Tibial nerve (tissue), 4 donors: ENCODE measurements around the gene SYT9. TPM values are rescaled to one million over a fixed set of nuclear protein-coding genes. Genes with fewer than 3 reads are reported as not detected.

Experiments
- DNase-seq, 2 donors: peaks; one replicate each; pipeline ENCODE4 v3.0.0-alpha.2; 2019; ENCODE audit warnings: low spot score in 2 of 2
- H3K27ac ChIP-seq, 4 donors: fragments of 200-600 bp; sonication (generic) in 3 of 4; one replicate each; pipeline ENCODE4 v1.5.1; 2017 to 2019; ENCODE audit warnings: mild to moderate bottlenecking in 1 of 4
- H3K27me3 ChIP-seq, 2 donors: fragments of 200-600 bp; sonication (generic) in 1 of 2; one replicate each; pipeline versions ENCODE4 v1.5.1 to v1.6.0; 2017 to 2019
- H3K36me3 ChIP-seq, 3 donors: fragments of 200-600 bp; sonication (generic); one replicate each; pipeline ENCODE4 v1.5.1; 2018 to 2019
- H3K4me1 ChIP-seq, 4 donors: fragments of 200-600 bp; sonication (generic) in 3 of 4; one replicate each; pipeline ENCODE4 v1.5.1; 2017 to 2019
- H3K4me3 ChIP-seq, 4 donors: fragments of 200-600 bp; sonication (generic) in 3 of 4; one replicate each; pipeline ENCODE4 v1.5.1; 2017 to 2019; ENCODE audit warnings: mild to moderate bottlenecking in 1 of 4, moderate library complexity in 1 of 4
- H3K9me3 ChIP-seq, 4 donors: fragments of 200-600 bp; sonication (generic) in 3 of 4; one replicate each; pipeline ENCODE4 v1.5.1; 2017 to 2019
- EP300 ChIP-seq, 2 donors: sonication (generic); formaldehyde crosslinking; IDR thresholded peaks; one replicate each; pipeline ENCODE4 v1.6.1; 2017; ENCODE audit warnings: antibody characterized with exemption in 2 of 2, mild to moderate bottlenecking in 1 of 2
- POLR2A ChIP-seq, 2 donors: fragments of 450-650 bp; IDR thresholded peaks; one replicate each; pipeline ENCODE4 v1.6.1; 2017; ENCODE audit warnings: antibody characterized with exemption in 2 of 2, mild to moderate bottlenecking in 2 of 2, moderate library complexity in 2 of 2
- WGBS, 2 donors: methylation state at CpG; one replicate each; pipeline ENCODE4 v1.1.5; 2018; 5-methylcytosine and 5-hydroxymethylcytosine counted together
- total RNA-seq, 4 donors: library from RNA; depleted of rRNA; stranded (reverse); fragments of >200 nt; gene quantifications; one replicate each; pipeline ENCODE4 v1.1.0, GENCODE V29; 2016
- TF ChIP-seq, protein P1 (sequence below), 5 experiments: fragments of 200-600 bp in 3 of 5; fragments of 450-650 bp in 2 of 5; sonication (generic) in 3 of 5; IDR thresholded peaks; one replicate each; pipeline ENCODE4 v1.5.1; 2016 to 2019; ENCODE audit warnings: antibody characterized with exemption in 5 of 5, mild to moderate bottlenecking in 3 of 5, moderate library complexity in 2 of 5

Gene SYT9
- total RNA-seq, 4 donors from 2014 or later: 0.21 to 0.30 TPM; not detected in 2

DNA sequence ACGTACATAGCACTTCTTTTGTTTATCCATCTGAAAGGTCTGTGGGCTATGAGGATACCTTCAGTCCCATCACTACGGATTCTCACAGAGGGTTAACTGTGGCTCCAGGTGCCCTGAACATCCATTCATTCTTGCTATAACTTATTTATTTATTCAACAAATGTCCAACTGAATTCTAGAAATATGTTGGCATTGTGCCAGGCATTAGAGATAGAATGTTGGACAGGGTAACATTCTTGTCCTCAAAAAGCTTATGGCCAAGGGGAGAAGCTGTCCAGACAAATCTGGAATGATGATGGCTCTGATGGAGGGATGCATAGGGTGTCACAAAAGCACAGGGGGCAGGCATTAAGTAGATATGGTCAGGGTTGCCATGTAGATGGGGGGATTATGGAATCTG, 242.0 kb downstream of the SYT9 start:
- 81 to 95% methylated on average over 2 of the region's 2 CpGs for WGBS, 2 donors
- no peak for DNase-seq
- no peaks in the 10 kb centered on the region for H3K27me3 ChIP-seq

DNA sequence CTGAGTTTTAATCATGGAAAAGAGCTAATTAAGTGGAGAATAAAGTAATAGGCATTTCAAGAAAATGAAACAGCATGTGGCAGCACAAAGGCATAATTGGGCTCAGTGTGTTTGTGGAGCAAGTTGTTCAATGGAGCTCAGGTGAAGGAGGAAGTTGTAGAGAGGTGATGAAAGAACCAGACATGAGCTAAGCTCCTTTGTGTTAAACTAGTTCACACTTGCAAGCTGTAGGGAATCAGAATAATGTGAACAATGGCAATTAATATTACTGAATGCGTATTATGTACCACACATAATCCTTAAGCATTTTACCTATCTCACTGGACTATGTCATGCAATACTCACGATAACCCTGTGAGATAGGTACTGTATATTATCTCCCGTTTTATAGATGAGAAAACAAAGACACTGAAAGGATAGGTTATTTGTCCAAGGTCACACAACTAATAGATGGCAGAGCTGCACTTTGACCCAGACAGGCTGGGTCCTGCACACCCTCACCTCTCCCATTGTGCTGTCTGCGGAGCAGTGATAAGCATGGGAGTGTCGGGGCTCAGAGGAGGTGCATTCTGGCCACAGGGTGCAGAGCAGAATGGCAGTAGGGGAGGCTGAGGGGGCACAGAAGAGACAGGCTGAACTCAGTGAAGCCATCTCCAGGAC, 242.5 kb downstream of the SYT9 start:
- no peak for TF ChIP-seq POLR2A (IDR thresholded peaks at IDR 0.05)
- TF ChIP-seq, protein P1, sequence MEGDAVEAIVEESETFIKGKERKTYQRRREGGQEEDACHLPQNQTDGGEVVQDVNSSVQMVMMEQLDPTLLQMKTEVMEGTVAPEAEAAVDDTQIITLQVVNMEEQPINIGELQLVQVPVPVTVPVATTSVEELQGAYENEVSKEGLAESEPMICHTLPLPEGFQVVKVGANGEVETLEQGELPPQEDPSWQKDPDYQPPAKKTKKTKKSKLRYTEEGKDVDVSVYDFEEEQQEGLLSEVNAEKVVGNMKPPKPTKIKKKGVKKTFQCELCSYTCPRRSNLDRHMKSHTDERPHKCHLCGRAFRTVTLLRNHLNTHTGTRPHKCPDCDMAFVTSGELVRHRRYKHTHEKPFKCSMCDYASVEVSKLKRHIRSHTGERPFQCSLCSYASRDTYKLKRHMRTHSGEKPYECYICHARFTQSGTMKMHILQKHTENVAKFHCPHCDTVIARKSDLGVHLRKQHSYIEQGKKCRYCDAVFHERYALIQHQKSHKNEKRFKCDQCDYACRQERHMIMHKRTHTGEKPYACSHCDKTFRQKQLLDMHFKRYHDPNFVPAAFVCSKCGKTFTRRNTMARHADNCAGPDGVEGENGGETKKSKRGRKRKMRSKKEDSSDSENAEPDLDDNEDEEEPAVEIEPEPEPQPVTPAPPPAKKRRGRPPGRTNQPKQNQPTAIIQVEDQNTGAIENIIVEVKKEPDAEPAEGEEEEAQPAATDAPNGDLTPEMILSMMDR (IDR thresholded peaks at IDR 0.05): no peak
- TF ChIP-seq EP300 (IDR thresholded peaks at IDR 0.05): no peak
- WGBS, 2 donors: 86 to 91% methylated on average over 5 of the region's 5 CpGs
- H3K36me3 ChIP-seq: no peaks in the 10 kb centered on the region
- no peak for DNase-seq
- no peaks in the 10 kb centered on the region for H3K27me3 ChIP-seq
- H3K27ac ChIP-seq: no peak overlapping the region
- H3K4me1 ChIP-seq: peaks cover 0 to 24% (median 0%) of the 10 kb centered on the region in 4 donors
- no peaks in the 10 kb centered on the region for H3K9me3 ChIP-seq
- no peak overlapping the region for H3K4me3 ChIP-seq

More for the DNA sequence above, 242.0 kb downstream of the SYT9 start:
- H3K27ac ChIP-seq: no peak overlapping the region
- peaks cover 0 to 3% (median 0%) of the 10 kb centered on the region in 3 donors for H3K36me3 ChIP-seq
- no peak for TF ChIP-seq EP300 (IDR thresholded peaks at IDR 0.05)
- no peak for TF ChIP-seq POLR2A (IDR thresholded peaks at IDR 0.05)
- TF ChIP-seq, protein P1 (IDR thresholded peaks at IDR 0.05): no peak
- no peaks in the 10 kb centered on the region for H3K9me3 ChIP-seq
- H3K4me3 ChIP-seq: no peak overlapping the region
- peaks cover 0 to 24% (median 0%) of the 10 kb centered on the region in 4 donors for H3K4me1 ChIP-seq

DNA sequence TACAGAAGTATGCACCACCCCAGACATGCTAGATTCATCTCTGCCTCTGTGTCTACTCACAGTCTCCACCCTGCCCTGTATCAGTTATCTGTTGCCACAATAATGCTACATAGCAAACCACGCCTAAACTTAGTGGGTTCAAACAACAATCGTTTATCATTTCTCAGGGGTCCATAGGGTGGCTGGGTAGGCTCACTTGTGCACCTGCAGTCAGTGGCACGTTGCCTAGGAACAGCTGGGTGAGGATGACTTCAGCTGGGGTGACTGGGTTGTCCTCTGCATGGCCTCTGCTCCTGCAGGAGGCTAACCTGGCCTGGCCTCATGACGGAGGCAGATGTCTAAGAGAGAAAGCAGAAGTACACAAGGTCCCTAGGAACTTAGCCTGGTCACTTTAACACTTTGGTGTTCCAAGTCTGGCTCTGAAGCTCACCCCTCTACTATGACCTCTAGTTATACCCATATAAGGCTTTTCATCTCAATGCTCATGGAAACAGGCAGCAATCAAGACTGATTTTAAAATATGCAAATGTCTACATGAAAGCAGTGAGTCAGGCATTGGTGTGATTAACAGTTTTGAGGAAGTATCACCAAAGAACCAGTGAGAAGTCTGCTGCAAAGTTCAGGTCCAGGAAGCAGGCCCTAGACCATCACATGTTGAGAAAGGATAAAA, 244.3 kb downstream of the SYT9 start:
- Histone ChIP-seq H3K27me3 (no peaks in the 10 kb centered on the region), H3K4me3 (no peak overlapping the region), H3K9me3 (no peaks in the 10 kb centered on the region), H3K36me3 (no peaks in the 10 kb centered on the region), H3K4me1 (peaks cover 0 to 17% (median 0%) of the 10 kb centered on the region in 4 donors), H3K27ac (no peak overlapping the region)
- peak in 1 of 2 donors; percentile 8 for TF ChIP-seq EP300 (IDR thresholded peaks at IDR 0.05)
- no peak for TF ChIP-seq POLR2A (IDR thresholded peaks at IDR 0.05)
- 73 to 75% methylated on average over 4 of the region's 4 CpGs for WGBS, 2 donors
- no peak for DNase-seq

DNA sequence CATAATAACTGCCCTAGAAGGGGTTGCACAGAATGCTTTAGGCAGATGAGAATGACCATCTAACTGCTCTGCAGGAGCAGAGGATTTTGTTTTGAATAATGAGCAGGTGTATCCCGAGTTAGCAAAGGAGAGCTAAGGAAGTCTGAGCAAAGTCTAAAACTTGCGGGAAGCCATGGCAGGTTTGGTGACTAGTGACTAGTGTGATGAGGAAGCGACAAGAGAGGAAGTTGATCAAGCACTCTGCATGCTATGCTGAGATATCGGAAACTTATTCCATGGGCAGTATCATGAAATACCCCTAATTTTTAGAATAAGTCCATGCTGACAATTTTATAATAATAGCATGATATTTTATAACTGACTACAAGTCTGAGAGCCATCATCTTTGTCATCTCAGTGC, 246.5 kb downstream of the SYT9 start:
- TF ChIP-seq, protein P1 (IDR thresholded peaks at IDR 0.05): no peak
- no peak for TF ChIP-seq POLR2A (IDR thresholded peaks at IDR 0.05)
- no peak for TF ChIP-seq EP300 (IDR thresholded peaks at IDR 0.05)
- no peak overlapping the region for H3K4me3 ChIP-seq
- 76 to 83% methylated on average over 4 of the region's 4 CpGs for WGBS, 2 donors
- DNase-seq: no peak
- no peaks in the 10 kb centered on the region for H3K27me3 ChIP-seq
- no peaks in the 10 kb centered on the region for H3K9me3 ChIP-seq
- H3K4me1 ChIP-seq: peaks cover 0 to 9% (median 0%) of the 10 kb centered on the region in 4 donors
- peaks cover 0 to 8% (median 0%) of the 10 kb centered on the region in 3 donors for H3K36me3 ChIP-seq
- no peak overlapping the region for H3K27ac ChIP-seq

DNA sequence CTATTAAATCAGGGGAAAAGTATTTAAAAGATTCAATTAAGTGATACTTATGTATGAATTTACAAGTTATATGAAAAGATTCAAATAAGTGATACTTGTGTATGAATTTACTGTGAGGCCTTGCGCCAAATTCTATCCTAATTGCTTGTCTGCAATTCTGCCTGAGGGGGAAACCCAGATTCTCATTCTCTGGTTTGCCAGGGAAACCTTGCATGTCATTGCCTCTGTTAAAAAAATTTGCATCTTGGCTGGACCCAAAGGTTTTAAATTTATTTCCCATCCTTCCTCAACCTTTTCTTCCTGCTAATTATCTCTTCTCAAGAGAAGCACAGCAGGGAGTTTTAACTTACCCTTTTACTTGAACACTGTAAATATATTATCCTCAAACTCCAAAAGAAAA, 247.4 kb downstream of the SYT9 start:
- 94 to 100% methylated on average over 1 of the region's 1 CpG for WGBS, 2 donors
- TF ChIP-seq EP300 (IDR thresholded peaks at IDR 0.05) (no peak), POLR2A (IDR thresholded peaks at IDR 0.05) (no peak)
- TF ChIP-seq, protein P1 (IDR thresholded peaks at IDR 0.05): no peak
- DNase-seq: no peak
- Histone ChIP-seq H3K9me3 (no peaks in the 10 kb centered on the region), H3K27ac (no peak overlapping the region), H3K27me3 (no peaks in the 10 kb centered on the region), H3K36me3 (peaks cover 0 to 15% (median 0%) of the 10 kb centered on the region in 3 donors), H3K4me1 (peaks cover 0 to 9% (median 0%) of the 10 kb centered on the region in 4 donors), H3K4me3 (no peak overlapping the region)
